Erythroblast (primary cell): ENCODE measurements around the gene RHBDL1.

Source experiments
- GATA1 ChIP-seq: IDR thresholded peaks from 2 replicates; pipeline ENCODE4 v1.6.1; 2011; ENCODE audit warnings: low read depth, mild to moderate bottlenecking, control low read depth, low read length, moderate library complexity
- POLR2A ChIP-seq: IDR thresholded peaks from 2 replicates; pipeline ENCODE4 v1.6.1; 2011; ENCODE audit warnings: mild to moderate bottlenecking, low read length

DNA sequence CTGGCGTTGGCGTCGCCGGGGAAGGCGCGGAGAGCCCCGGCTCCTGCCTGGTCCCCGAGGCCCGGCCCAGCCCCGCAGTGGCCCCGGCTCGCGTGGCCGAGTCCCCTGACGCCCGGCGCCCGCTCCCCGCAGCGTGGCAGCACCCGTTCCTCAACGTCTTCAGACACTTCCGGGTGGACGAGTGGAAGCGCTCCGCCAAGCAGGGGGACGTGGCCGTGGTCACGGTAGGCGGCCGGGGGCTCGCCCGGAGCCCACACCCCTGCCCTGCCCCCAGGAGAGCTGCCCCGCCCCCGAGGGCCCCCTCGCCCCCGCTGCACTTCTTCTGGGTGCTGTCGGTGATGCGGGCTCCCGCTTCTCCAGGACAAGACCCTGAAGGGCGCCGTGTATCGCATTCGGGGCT, 25.8 kb upstream of the RHBDL1 start:
- TF ChIP-seq POLR2A (no peak), GATA1 (no peak)
